ENCODE measurements around the gene SENP5.

GRCh38 chr3:196965112-196965803 lies 97.5 kb downstream of the SENP5 start:
- TF ChIP-seq CTCF (IDR thresholded peaks at IDR 0.05) (no peak), POLR2A (IDR thresholded peaks at IDR 0.05) (no peak)
